NOMO-1 (cell line): ENCODE results near the gene HEPHL1.

Source experiments
- DNase-seq, 2 experiments: peaks; one replicate each; lab custom pipeline; 2025; ENCODE audit not compliant: unreplicated experiment in 2 of 2; lab: John Stamatoyannopoulos, UW

HEPHL1 gene

DNA sequence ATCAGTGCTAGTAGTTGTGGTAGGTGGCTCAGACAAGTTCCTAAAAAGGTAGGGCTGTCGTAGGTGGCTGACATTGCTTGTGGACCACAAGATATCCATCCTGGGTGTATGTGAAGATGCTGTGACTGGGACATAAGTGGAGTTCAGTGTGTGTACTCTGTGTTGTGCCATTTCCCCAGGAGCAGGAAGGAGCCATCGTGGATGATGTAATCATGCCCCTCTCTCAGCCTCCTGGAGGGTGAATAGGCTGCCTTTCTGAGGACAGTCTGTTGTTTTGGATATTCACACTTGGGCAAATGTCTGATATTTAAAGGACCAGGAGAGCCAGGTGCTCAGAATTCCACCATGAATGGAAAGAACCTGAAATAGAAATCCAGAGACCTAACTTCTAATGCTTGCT is 2.7 kb downstream of the HEPHL1 start:
- DNase-seq = no peak

DNA sequence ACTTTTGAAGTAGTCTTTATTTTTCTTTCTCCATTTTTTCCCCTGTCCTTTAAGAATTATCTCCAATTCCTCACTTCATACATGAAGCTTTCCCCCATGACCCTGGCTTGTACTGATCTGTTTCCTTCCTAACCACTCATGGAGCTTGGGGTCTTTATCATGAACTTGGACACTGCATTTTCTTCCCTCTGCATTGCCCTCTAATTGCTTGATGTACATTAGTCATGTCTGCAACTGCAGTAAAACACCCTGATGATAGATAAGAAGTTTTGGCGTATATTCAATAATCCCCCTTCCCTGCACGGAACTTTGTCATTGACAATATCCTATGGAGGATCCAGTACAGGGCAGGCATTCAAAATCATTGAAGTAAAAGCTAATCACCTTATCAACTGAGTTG is 3.4 kb downstream of the HEPHL1 start:
- no peak for DNase-seq

DNA sequence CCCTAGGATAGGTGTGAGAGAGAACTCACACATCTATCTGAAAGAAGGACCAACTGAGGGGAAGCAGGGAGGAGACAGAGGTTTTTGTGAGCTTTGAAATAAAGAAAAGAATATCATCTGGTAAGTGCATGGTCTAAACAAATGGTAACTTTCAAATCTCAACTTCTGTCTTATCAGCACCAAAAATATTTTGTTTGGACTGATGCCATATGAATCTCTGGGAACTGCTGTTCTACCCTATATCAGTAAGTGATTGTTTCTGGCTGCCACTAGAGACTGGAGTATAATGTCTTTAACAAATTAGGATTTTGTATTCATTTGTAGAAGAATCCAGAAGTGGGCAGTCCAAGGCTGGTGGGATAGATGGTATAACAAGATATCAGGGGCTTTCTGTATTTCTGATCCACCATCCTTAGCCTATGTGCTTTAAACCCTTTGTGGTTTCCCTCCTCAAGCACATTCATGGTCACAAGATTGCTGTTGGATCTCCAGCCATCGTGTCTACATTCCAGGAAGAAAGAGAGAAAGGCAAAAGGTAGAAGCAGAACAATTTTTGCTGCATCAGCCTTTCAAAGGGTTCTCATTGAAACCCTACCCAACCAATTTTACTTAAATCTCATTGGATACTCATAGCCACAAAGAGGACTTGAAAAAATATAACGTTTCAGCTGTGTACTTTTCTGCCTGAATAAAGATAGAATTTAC is 4.7 kb downstream of the HEPHL1 start:
- DNase-seq = no peak

DNA sequence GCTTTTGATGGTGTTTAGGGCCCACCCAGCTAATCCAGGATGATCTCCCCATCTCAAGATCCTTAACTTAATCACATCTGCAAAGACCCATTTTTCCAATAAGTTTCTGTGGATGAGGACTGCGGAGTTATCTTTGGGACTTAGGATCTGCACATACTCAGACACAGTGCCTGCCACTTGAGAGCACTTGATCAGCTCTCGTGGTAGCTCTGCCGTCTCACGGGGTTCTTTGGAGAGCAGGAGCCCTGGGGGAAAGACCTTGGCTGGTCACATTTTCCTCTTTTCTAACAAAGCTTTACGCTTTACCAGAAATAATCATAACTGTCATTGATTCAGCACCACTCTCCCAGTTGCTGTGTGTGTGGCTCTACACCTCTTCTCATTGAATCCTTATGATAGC is 6.1 kb downstream of the HEPHL1 start:
- DNase-seq = no peak

DNA sequence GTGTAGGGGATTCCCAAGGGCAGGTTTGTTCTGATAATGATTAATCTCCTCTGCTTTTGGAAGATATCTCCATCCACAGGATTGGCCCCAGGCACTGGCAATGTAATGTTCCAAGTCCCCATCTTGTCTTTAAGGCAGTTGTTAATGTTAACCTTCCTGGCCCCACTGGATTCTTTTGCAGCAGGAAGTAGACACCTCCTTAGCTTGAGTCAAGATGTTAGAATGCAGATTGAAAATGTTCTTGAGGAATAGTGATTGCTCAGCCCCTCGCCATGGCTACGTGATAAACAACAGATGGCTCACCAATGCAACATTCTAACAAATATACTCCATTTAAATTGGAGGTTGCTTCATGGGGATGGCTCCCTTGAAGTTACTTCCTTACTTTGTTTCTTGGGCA is 7.3 kb downstream of the HEPHL1 start:
- no peak for DNase-seq

DNA sequence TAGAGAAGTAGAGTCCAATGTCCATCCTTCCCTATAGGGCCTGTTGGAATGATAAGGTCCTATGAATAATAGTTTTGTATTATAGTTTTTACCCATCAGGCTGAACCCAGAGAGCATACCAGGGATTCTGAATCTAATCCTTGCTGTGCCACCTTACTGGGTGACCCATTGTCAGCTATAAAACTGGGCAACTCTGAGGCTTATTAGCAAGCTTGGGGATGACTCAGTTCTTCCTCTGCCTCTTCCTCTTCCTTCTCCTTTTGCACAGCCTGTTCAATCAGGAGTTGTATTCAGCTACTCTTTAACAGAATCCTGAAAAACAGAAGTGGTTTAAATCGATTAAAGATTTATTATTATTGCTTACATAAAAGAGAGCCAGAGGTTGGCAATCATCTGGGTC is 8.9 kb downstream of the HEPHL1 start:
- DNase-seq = no peak

DNA sequence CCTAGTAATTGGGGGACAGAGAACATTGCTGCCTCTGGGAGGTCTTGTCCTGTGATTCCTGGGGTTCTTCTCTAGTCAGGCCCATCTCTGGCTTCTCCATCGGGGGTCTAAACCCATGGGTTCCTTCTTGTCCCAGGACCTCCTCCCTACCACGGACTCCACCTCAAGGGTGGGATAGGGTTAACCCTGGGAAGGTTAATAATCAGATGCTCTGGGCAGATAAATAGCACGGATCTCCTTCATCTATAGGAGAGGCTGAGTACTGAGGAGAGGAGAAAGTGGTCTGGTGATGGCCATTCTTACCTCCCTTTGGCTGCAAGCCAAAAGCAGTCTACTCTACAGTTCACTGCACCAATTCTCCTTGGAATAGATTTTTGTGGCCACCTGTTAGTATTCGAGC is 10.5 kb downstream of the HEPHL1 start:
- DNase-seq = no peak

DNA sequence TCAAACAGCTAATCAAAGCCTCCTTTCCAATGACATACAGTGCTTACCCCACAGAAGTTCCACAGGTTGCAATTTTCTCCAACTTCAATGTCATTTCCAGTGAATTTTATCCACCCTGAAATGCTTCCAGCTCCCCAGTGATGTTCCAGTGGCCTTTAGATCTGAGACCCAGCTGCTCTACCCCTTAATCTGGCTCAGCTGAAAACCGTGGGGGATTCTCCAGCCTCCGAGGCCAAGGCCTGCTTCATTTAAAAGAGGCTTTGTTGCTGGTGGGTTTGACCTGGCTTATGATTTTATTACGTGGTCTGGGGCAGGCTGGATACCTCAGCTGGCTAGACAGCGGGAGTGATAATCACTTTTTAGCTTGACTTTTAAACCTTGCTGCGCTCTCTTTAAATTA is 10.9 kb downstream of the HEPHL1 start:
- no peak for DNase-seq

DNA sequence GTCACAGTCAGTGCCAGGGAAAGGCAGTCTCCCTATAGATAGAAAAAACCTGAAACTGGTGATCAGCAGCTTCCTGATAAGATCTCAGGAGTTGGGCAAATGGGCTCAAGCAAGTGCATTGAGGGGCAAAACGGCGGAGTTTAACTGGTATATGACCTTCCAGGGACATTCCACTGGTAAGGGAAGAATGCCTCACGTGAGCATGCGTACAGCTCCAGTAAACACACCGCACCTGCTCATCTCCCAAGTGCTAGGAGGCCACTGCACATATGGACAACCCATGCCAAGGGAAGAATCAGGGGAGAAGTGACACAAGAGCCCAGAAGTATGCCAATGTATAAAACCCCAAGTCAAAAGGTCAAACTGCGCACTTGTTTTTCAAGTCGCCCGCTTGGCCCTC is 11.6 kb downstream of the HEPHL1 start:
- DNase-seq = no peak

DNA sequence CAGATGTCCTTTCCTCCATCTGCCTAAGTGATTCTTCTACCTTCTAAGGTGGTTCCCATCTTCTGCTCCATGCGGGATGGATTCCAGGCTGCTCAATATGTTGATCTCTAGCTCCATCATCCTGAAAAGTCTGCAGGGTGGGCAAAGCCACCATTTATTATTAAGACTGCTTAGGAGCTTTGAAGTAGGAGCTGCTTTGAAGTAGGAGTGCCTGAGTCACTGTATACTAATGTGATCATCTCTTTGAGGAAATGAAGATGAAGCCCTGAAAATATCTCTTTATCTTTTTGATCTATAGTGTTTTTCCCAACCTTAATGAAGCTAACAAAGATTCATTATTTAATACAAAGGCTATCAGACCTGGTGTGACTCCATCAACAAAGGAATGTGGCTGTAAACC is 13.1 kb downstream of the HEPHL1 start:
- DNase-seq = no peak

DNA sequence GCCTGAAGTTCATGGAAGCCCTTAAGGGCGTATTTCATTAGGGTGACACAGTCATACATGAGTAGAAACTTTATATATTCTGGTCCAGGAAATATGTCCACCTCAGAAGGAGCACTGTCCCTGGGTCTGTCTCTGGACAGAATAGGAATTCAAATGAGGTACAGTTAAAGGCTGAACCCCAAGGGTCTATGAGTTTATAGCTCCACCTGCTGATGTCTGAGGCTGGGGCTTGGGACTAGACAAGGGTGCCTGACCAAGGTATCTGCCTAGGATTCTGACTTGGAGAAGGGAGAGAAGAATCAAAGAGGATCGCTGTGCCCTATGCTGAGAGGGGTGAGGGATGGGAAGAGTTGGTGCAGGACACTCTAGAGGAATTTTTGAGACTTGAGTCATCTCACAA is 14.9 kb downstream of the HEPHL1 start:
- no peak for DNase-seq

DNA sequence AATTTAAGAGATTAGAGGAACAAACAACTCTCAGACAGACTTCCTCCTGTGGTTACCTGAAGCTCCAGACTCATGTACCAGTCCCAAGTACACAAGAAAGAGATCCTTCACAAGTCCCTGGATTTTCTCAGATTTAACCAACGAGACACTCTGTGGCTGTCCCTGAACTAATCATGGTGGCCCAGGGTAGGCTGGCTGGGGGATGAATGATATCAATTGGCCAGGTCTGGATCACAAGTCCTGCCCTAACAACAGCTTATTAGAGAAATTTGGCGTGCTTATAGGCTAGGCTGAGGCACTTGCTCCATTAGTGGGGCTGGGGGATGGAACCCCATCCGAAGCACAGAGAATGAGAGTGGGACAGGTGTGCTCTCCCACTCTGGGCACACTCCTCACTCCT is 22.1 kb downstream of the HEPHL1 start:
- DNase-seq = no peak

DNA sequence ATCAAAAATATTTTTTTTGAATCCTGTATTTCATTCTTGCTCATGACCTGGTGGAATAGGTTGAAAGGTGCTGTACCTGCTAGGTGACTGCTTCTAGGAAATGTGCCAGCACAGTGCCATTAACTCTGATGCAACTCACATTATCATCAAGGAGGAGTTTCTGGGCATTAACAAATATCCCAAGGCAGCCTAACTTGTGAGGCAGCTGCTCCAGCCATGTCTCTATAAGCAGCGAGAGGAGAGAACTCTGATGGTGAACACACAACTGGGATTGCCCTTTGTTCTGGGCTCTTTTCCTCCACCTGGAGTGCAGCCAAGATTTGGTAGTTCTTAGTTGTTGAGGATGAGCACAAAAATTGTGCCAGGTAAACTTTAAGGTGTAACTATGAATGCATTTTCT is 25.6 kb downstream of the HEPHL1 start:
- DNase-seq = no peak

DNA sequence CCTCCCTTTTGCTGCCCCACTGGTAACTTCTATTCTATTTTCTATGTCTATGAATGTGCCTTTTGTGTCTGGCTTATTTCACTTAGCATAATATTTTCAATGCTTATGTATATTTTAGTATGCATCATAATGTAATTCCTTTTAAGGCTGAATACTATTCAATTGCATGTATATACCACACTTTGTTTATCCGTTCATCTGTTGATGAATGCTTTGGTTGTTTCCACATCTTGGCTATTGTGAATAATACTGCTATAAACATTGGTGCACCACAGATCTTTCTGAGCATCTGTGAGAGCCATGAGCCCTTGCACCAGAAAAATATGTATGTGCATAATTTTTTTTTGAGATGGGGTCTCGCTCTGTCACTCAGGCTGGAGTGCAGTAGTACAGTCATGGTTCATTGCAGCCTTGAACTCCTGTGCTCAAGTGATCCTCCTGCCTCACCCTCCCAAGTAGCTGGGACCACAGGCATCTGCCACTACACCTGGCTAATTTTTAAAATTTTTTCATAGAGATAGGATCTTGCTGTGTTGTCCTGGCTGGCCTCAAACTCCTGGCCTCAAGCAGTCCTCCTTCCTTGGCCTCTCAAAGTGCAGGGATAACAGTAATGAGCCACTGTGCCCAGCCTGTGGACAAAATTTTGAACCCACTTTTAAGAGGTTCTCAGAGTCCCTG is 27.0 kb downstream of the HEPHL1 start:
- no peak for DNase-seq

DNA sequence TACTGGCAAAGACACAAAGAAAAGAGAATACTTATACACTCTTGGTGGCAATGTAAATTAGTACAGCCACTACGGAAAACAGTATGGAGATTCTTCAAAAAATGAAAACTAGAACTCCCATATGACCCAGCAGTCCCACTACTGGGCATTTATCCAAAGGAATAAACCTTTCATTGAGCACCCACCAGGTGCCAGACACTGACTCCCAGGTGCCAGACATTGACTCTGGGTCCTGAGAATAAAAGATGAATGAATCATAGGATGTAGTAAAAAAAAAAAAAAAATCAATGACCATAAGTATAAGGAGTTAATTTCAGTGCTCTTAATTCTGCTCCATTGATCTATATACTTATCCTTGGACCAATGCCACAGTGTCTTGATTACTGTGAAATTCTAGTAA is 28.2 kb downstream of the HEPHL1 start:
- DNase-seq = no peak

DNA sequence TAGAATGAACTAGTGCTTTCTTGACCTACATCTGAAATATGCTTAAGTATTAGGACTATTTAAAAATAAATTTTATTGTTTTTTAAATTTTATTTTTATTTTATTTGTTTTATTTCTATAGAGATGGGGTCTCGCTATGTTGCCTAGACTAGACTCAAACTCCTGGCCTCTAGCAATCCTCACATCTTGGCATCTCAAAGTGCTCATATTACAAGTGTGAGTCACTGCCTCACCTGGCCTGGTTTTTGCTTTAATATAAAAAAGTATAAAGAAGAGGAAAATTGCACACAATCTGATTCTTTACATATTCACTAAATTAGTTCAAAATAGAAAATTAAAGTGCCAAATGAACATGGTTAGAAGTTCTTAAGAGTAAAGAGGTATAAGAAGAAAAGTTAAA is 37.5 kb downstream of the HEPHL1 start:
- DNase-seq = no peak

DNA sequence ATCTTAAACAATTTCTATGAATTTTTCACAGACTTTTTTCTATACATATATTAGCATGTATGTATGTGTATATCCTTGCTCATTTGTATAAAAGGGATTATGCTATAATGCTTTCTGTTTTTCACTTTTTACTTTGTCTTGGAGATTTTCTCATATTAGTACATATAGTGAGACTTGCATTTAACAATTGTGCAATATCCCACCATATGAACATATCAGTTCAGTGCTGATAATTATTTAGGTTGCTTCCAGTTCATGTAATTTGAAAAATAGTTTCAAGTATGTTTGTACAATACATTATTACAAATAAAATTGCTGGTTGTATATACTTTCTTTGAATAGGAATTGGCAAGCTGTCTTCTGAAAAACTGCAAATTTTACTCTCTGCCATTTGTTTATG is 37.9 kb downstream of the HEPHL1 start:
- no peak for DNase-seq

DNA sequence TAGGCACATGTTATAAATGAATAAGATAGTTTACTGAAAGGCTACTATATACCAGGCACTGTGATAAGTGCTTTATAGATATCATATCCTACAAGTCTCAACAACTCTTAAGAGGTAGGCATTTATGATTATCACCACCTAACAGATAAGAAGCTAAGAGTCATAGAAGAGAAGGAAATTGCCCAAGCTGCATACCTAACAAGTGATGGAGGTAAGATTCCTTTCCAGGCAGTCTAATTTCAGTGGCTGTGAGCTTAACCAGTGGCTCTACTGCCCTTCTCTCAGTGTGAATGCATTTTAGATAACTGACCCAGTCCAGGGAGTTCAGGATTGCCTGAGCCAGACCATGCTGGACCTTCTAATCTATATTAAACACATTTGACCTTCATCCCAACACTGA is 39.2 kb downstream of the HEPHL1 start:
- DNase-seq = no peak

DNA sequence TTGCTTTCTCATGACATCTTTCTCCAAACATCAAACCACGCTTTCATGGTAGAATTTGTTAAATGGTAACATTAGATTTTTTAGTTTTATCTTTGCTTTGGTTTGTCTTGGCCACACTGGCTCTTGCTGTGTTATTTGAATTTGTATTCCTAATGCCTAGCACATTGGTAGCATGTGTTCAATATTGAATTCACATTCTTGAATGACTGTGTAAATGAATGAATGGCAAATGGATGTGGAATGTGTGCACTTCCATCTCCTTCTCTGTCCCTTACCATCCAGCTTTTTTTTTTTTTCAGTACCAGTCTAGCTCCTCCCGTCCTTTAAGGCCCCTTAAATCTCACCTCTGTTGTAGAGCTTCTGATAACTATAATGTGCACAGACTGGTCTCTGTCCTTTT is 41.2 kb downstream of the HEPHL1 start:
- no peak for DNase-seq

DNA sequence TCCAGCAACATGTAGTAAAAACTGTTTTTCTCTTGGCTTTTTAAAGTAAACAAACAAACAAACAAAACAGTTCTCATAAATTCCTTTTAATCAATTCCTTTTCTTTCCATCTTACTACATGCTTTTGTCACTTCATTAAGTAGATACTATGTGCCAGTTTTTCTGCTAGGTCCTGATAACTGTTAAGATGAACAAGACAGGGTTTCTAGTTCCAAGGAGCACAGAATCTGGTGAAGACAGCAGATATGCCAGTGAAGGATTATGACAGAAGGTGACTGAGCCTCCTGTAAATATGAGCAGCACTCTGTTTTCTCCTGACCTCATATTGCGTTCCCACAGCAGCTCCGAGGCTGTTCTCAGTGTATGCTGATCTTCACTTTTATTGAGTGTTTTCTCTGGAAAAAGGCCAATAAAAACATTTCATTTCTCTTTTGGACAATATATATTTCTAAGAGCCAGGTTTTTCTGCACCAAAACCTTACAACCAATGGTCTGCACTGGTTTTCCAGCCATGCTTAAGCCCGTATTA is 45.8 kb downstream of the HEPHL1 start:
- no peak for DNase-seq

DNA sequence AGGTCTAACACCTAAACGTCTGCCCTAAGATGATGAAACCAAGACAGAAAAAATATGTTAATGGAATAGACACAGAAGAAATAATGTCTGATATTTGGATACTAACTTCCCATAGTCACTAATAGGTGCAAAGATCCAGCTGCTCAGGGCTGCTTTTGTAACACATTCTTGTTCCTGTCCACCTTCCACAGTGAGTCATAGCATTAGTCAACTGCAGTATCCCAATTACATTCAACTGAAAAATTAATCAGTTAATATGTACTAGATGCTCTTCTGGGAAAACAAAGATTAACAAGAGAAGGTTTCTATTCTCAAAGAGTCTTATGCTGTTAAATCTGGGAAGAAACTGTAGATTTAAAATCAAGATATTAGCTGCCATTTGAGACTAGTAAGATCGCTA is 47.6 kb downstream of the HEPHL1 start:
- no peak for DNase-seq

DNA sequence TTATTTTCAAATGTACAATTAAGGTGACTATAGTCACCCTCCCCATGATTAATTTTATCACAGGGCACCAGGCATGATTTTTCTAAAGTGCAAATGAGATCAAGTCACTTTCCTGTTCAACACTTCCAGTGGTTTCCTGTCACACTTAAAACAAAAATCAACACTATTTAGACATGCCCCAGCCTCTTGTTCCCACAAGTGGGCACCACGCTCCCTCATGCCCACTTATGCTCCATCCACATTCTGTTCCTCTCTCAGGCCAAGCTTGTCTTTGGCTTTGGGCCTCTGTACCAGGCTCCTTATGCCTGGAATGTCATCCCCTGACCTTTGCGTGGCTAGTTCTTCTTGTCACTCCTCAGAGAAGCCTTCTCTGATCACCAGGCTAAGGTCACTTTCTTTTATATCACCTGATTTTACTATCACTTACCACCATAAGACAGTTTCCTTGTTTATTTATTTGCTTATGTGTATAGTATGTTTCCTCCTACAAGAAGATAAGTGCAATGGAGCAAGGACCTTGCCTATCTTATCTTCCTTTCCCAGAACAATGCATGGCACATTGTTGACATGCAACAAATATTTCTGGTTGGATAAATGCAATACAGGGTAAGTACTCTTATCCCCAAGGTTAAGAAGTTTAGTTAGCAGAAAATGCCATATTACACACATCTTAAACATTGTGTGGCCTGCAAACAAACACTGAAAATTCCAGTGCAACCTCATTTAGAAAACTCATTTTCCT is 56.6 kb downstream of the HEPHL1 start:
- DNase-seq = no peak
